ENCODE measurements around the gene DAZAP1.

Gene DAZAP1

GRCh38 chr19:1407528-1408299 is at the start of gene DAZAP1:
Gene DAZAP1 (plus strand): TSS chr19:1407586. CDS start chr19:1407774, 188 bp downstream.
- no peak for DNase-seq

- no peak for DNase-seq
These were observed 47.1 kb upstream of the DAZAP1 start for GRCh38 chr19:1360126-1360817.

GRCh38 chr19:1360818-1361461 is 46.4 kb upstream of the DAZAP1 start:
- DNase-seq: no peak

GRCh38 chr19:1361601-1362386 is 45.6 kb upstream of the DAZAP1 start:
- DNase-seq: no peak

- DNase-seq: no peak
These were observed 44.8 kb upstream of the DAZAP1 start for GRCh38 chr19:1362387-1363257.

GRCh38 chr19:1363599-1363998 is 43.8 kb upstream of the DAZAP1 start:
- DNase-seq: no peak

GRCh38 chr19:1364070-1364704 is 43.2 kb upstream of the DAZAP1 start:
- DNase-seq: no peak

GRCh38 chr19:1365319-1366269 is 41.8 kb upstream of the DAZAP1 start:
- no peak for DNase-seq

GRCh38 chr19:1366296-1366695 is 41.1 kb upstream of the DAZAP1 start:
- no peak for DNase-seq

- DNase-seq: no peak
These were observed 40.2 kb upstream of the DAZAP1 start for GRCh38 chr19:1366899-1367870.

- DNase-seq: no peak
These were observed 38.1 kb upstream of the DAZAP1 start for GRCh38 chr19:1369214-1369805.

GRCh38 chr19:1370579-1371361 is 36.6 kb upstream of the DAZAP1 start:
- DNase-seq: no peak

- no peak for DNase-seq
These were observed 34.3 kb upstream of the DAZAP1 start for GRCh38 chr19:1373042-1373533.

- no peak for DNase-seq
These were observed 33.7 kb upstream of the DAZAP1 start for GRCh38 chr19:1373534-1374249.

GRCh38 chr19:1374250-1374577 is 33.2 kb upstream of the DAZAP1 start:
- no peak for DNase-seq

- no peak for DNase-seq
These were observed 31.0 kb upstream of the DAZAP1 start for GRCh38 chr19:1376415-1376805.

Data from activated CD4-positive, CD25-positive, alpha-beta regulatory T cell treated with anti-CD3 and anti-CD28 coated beads, Interleukin-2, amount 50 U/mL, for 72 hours (primary cell).